Neural cell (in vitro differentiated cells): ENCODE data around the gene EDA. TPM values are rescaled to one million over a fixed set of nuclear protein-coding genes. Genes with fewer than 3 reads are reported as not detected.

Experiments
- H2AFZ ChIP-seq: fragments of 200-600, 300-800 bp; sonication (generic), shearing (Covaris generic); 2 replicates; pipeline ENCODE4 v1.6.0; 2014; ENCODE audit warnings: low read depth, mild to moderate bottlenecking, antibody characterized with exemption, low read length, moderate library complexity
- H3F3A ChIP-seq: fragments of 200-600 bp; shearing (Covaris generic); 2 replicates; pipeline ENCODE4 v1.6.1; 2016; ENCODE audit warnings: mild to moderate bottlenecking, moderate library complexity, mixed read lengths, antibody characterized with exemption, low read length; ENCODE audit not compliant: insufficient read depth, poor library complexity, severe bottlenecking
- H3K27ac ChIP-seq: fragments of 200-600, 300-800 bp; sonication (generic), shearing (Covaris generic); 2 replicates; pipeline ENCODE4 v1.5.1; 2014; ENCODE audit warnings: mild to moderate bottlenecking, low read length, moderate library complexity
- H3K27me3 ChIP-seq: fragments of 300-800, 200-600 bp; sonication (generic), shearing (Covaris generic); 2 replicates; pipeline ENCODE4 v1.6.0; 2014; ENCODE audit warnings: mild to moderate bottlenecking, low read depth, low read length, moderate library complexity; ENCODE audit not compliant: insufficient read depth
- H3K36me3 ChIP-seq: fragments of 300-800, 200-600 bp; sonication (generic), shearing (Covaris generic); 2 replicates; pipeline ENCODE4 v1.5.1; 2014; ENCODE audit warnings: mild to moderate bottlenecking, antibody characterized with exemption, low read length, moderate library complexity; ENCODE audit not compliant: insufficient read depth
- H3K4me2 ChIP-seq: fragments of 300-800, 200-600 bp; sonication (generic), shearing (Covaris generic); 2 replicates; pipeline ENCODE4 v1.6.0; 2014; ENCODE audit warnings: mild to moderate bottlenecking, low read length
- H3K4me3 ChIP-seq: fragments of 300-800, 200-600 bp; sonication (generic), shearing (Covaris generic); 2 replicates; pipeline ENCODE4 v1.5.1; 2014; ENCODE audit warnings: mild to moderate bottlenecking, low read length, moderate library complexity
- H3K79me2 ChIP-seq: fragments of 200-600 bp; shearing (Covaris generic); replicated peaks from 2 replicates; pipeline ENCODE4 v1.6.0; 2014; ENCODE audit warnings: mild to moderate bottlenecking, low read length, moderate library complexity; ENCODE audit not compliant: insufficient read depth
- H3K9ac ChIP-seq: fragments of 300-800, 200-600 bp; sonication (generic), shearing (Covaris generic); 2 replicates; pipeline ENCODE4 v1.6.1; 2016; ENCODE audit warnings: mild to moderate bottlenecking, low read length, mixed read lengths
- H3K9me2 ChIP-seq: fragments of 200-600 bp; shearing (Covaris generic); 2 replicates; pipeline ENCODE4 v1.6.1; 2016; ENCODE audit warnings: mild to moderate bottlenecking, low read length, mixed read lengths; ENCODE audit not compliant: insufficient read depth
- H3K9me3 ChIP-seq: fragments of 200-600, 300-800 bp; sonication (generic), shearing (Covaris generic); 2 replicates; pipeline ENCODE4 v1.6.1; 2016; ENCODE audit warnings: mild to moderate bottlenecking, mixed run types, low read length, moderate library complexity, mixed read lengths
- H4K20me1 ChIP-seq: fragments of 200-600 bp; shearing (Covaris generic); 2 replicates; pipeline ENCODE4 v1.6.1; 2016; ENCODE audit warnings: mild to moderate bottlenecking, mixed run types; ENCODE audit not compliant: insufficient read depth
- CTCF ChIP-seq: fragments of 450-650 bp; IDR thresholded peaks from 2 replicates; pipeline ENCODE4 v1.5.1; 2014; ENCODE audit warnings: antibody characterized with exemption, mild to moderate bottlenecking, moderate library complexity; ENCODE audit not compliant: poor library complexity, severe bottlenecking
- EP300 ChIP-seq: fragments of 450-650 bp; conservative IDR thresholded peaks from 2 replicates; pipeline ENCODE4 v1.6.1; 2014; ENCODE audit warnings: antibody characterized with exemption, mild to moderate bottlenecking, moderate library complexity; ENCODE audit not compliant: poor library complexity, severe bottlenecking
- EZH2 ChIP-seq: fragments of 200-600, 300-800 bp; shearing (Covaris generic), sonication (generic); IDR thresholded peaks from 2 replicates; pipeline ENCODE4 v1.6.1; 2014; ENCODE audit warnings: antibody characterized with exemption, low read length, borderline replicate concordance, mild to moderate bottlenecking; ENCODE audit not compliant: insufficient read depth, poor library complexity, severe bottlenecking
- MXI1 ChIP-seq: fragments of 450-650 bp; conservative IDR thresholded peaks from 2 replicates; pipeline ENCODE4 v1.6.1; 2014; ENCODE audit warnings: antibody characterized with exemption, mild to moderate bottlenecking; ENCODE audit not compliant: poor library complexity, severe bottlenecking
- POLR2AphosphoS5 ChIP-seq: IDR thresholded peaks from 2 replicates; pipeline ENCODE4 v1.6.1; 2012
- RAD21 ChIP-seq: fragments of 450-650 bp; conservative IDR thresholded peaks from 2 replicates; pipeline ENCODE4 v1.6.1; 2014; ENCODE audit warnings: antibody characterized with exemption, mild to moderate bottlenecking, moderate library complexity
- SMC3 ChIP-seq: fragments of 450-650 bp; conservative IDR thresholded peaks from 2 replicates; pipeline ENCODE4 v1.6.1; 2014; ENCODE audit warnings: antibody characterized with exemption, mild to moderate bottlenecking, moderate library complexity; ENCODE audit not compliant: poor library complexity
- TAF1 ChIP-seq: IDR thresholded peaks from 2 replicates; pipeline ENCODE4 v1.6.1; 2012; ENCODE audit warnings: low read depth
- polyA plus RNA-seq: library from polyadenylated mRNA; depleted of rRNA; stranded (reverse); fragments of >200 nt; gene quantifications from 2 replicates; pipeline ENCODE4 v1.2.3, GENCODE V29; 2014
- TF ChIP-seq, protein P1 (sequence below): IDR thresholded peaks from 2 replicates; pipeline ENCODE4 v1.6.1; 2012; ENCODE audit warnings: borderline replicate concordance

EDA gene
- polyA plus RNA-seq, 1 donor from 2014 or later: 1.1 TPM

DNA sequence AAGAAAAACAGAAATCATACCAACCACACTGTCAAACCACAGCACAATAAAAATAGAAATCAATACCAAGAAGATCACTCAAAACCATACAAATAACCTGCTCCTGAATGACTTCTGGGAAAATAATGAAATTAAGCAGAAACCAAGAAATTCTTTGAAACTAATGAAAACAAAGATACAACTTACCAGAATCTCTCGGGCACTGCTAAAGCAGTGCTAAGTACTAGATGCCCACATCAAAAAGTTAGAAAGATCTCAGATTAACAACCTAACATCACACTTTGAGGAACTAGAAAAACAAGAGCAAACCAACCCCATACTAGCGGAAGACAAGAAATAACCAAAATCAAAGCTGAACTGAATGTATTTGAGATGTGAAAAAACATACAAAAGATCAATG, 400.6 kb downstream of the EDA start:
- Histone ChIP-seq H3K27me3 (no peaks in the 10 kb centered on the region), H3K4me2 (no peak overlapping the region)

GRCh38 chrX:70022616-70023015, 406.7 kb downstream of the EDA start:
- Histone ChIP-seq H3K36me3 (no peaks in the 10 kb centered on the region), H3K27ac (no peak overlapping the region), H3K4me3 (no peak overlapping the region), H3F3A (no peaks in the 10 kb centered on the region), H2AFZ (no peak overlapping the region), H3K9me2 (no peaks in the 10 kb centered on the region), H3K4me2 (no peak overlapping the region), H3K27me3 (no peaks in the 10 kb centered on the region), H3K9ac (no peak overlapping the region), H3K9me3 (no peaks in the 10 kb centered on the region), H3K79me2 (no peaks in the 10 kb centered on the region), H4K20me1 (no peaks in the 10 kb centered on the region)
- TF ChIP-seq EP300 (no peak), EZH2 (no peak), POLR2AphosphoS5 (no peak), TAF1 (no peak), RAD21 (no peak), SMC3 (no peak), MXI1 (no peak), CTCF (no peak)
- TF ChIP-seq, protein P1, sequence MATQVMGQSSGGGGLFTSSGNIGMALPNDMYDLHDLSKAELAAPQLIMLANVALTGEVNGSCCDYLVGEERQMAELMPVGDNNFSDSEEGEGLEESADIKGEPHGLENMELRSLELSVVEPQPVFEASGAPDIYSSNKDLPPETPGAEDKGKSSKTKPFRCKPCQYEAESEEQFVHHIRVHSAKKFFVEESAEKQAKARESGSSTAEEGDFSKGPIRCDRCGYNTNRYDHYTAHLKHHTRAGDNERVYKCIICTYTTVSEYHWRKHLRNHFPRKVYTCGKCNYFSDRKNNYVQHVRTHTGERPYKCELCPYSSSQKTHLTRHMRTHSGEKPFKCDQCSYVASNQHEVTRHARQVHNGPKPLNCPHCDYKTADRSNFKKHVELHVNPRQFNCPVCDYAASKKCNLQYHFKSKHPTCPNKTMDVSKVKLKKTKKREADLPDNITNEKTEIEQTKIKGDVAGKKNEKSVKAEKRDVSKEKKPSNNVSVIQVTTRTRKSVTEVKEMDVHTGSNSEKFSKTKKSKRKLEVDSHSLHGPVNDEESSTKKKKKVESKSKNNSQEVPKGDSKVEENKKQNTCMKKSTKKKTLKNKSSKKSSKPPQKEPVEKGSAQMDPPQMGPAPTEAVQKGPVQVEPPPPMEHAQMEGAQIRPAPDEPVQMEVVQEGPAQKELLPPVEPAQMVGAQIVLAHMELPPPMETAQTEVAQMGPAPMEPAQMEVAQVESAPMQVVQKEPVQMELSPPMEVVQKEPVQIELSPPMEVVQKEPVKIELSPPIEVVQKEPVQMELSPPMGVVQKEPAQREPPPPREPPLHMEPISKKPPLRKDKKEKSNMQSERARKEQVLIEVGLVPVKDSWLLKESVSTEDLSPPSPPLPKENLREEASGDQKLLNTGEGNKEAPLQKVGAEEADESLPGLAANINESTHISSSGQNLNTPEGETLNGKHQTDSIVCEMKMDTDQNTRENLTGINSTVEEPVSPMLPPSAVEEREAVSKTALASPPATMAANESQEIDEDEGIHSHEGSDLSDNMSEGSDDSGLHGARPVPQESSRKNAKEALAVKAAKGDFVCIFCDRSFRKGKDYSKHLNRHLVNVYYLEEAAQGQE: no peak

More for the DNA sequence above, 400.6 kb downstream of the EDA start:
- no peaks in the 10 kb centered on the region for H4K20me1 ChIP-seq
- H3K79me2 ChIP-seq: no peaks in the 10 kb centered on the region
- H2AFZ ChIP-seq: no peak overlapping the region
- H3K4me3 ChIP-seq: no peak overlapping the region
- no peaks in the 10 kb centered on the region for H3K9me2 ChIP-seq
- no peaks in the 10 kb centered on the region for H3K36me3 ChIP-seq
- TF ChIP-seq POLR2AphosphoS5 (no peak), RAD21 (no peak), TAF1 (no peak), CTCF (no peak), EP300 (no peak), SMC3 (no peak)
- TF ChIP-seq, protein P1: no peak
- no peak overlapping the region for H3K27ac ChIP-seq
- no peaks in the 10 kb centered on the region for H3F3A ChIP-seq
- no peak overlapping the region for H3K9ac ChIP-seq
- H3K9me3 ChIP-seq: no peaks in the 10 kb centered on the region
